GM12878 (cell line): ENCODE data around the gene TFB1M.

Experiments used
- BCL11A ChIP-seq: IDR thresholded peaks from 2 replicates; pipeline ENCODE4 v1.6.1; 2011; ENCODE audit warnings: low read depth, low read length
- EP300 ChIP-seq, 2 experiments: fragments of 150-350 bp in 1 of 2; IDR thresholded peaks; 2 replicates each; pipeline ENCODE4 v1.6.1; 2011 to 2012; ENCODE audit warnings: low read depth in 2 of 2, low read length in 2 of 2, borderline replicate concordance in 1 of 2, improper control_type of control experiment in 1 of 2, inconsistent platforms in 1 of 2; ENCODE audit not compliant: control insufficient read depth in 1 of 2
- ETV6 ChIP-seq, 2 experiments: fragments of 450-650 bp in 1 of 2; IDR thresholded peaks in 1 of 2; conservative IDR thresholded peaks in 1 of 2; 2 replicates each; pipeline ENCODE4 v1.6.1; 2014; ENCODE audit warnings: antibody characterized with exemption in 1 of 2, borderline replicate concordance in 1 of 2, low read depth in 1 of 2, mild to moderate bottlenecking in 1 of 2, moderate library complexity in 1 of 2
- EZH2 ChIP-seq: IDR thresholded peaks from 2 replicates; pipeline ENCODE4 v1.6.1; 2012; ENCODE audit warnings: low read depth, mild to moderate bottlenecking, control low read depth, inconsistent platforms, low read length, borderline replicate concordance; ENCODE audit not compliant: control insufficient read depth
- KDM1A ChIP-seq: fragments of 200-600 bp; sonication (generic); IDR thresholded peaks from 2 replicates; pipeline ENCODE4 v1.6.1; 2016; ENCODE audit warnings: borderline replicate concordance
- NR2C2 ChIP-seq: IDR thresholded peaks from 2 replicates; pipeline ENCODE4 v1.6.1; 2011; ENCODE audit warnings: borderline replicate concordance, low read depth; ENCODE audit not compliant: control insufficient read depth, insufficient read length
- POLR2A ChIP-seq: IDR thresholded peaks from 2 replicates; pipeline ENCODE4 v1.6.1; 2011; ENCODE audit warnings: low read depth, mild to moderate bottlenecking, low read length
- POU2F2 ChIP-seq: IDR thresholded peaks from 3 replicates; pipeline ENCODE4 v1.6.1; 2011; ENCODE audit warnings: low read depth, mild to moderate bottlenecking, low read length, borderline replicate concordance
- RAD21 ChIP-seq: IDR thresholded peaks from 2 replicates; pipeline ENCODE4 v1.6.1; 2011; ENCODE audit warnings: mild to moderate bottlenecking, low read depth, low read length, moderate library complexity; ENCODE audit not compliant: insufficient read depth
- RAD51 ChIP-seq: fragments of 450-650 bp; IDR thresholded peaks from 2 replicates; pipeline ENCODE4 v1.6.1; 2016; ENCODE audit warnings: moderate library complexity, mild to moderate bottlenecking, inconsistent platforms
- SMC3 ChIP-seq: IDR thresholded peaks from 2 replicates; pipeline ENCODE4 v1.6.1; 2011; ENCODE audit warnings: low read length, improper control_type of control experiment, borderline replicate concordance
- ZSCAN29 ChIP-seq: fragments of 450-650 bp; IDR thresholded peaks from 2 replicates; pipeline ENCODE4 v1.6.1; 2017; ENCODE audit warnings: mild to moderate bottlenecking, moderate library complexity

- TF ChIP-seq POU2F2 (no peak), ZSCAN29 (no peak), ETV6 (conservative IDR thresholded peaks at IDR 0.05 in 1 of 2, IDR thresholded peaks at IDR 0.05 in 1 of 2; ENCODE audit: borderline replicate concordance in 1 of 2, low read depth in 1 of 2) (no peak), BCL11A (no peak), RAD51 (no peak), EZH2 (no peak), POLR2A (no peak), KDM1A (no peak), SMC3 (no peak), RAD21 (no peak), EP300 (IDR thresholded peaks at IDR 0.05; ENCODE audit: borderline replicate concordance in 1 of 2, control insufficient read depth in 1 of 2, low read depth in 2 of 2, low read length in 2 of 2) (no peak), NR2C2 (no peak)
These were observed 66.7 kb downstream of the TFB1M start for GRCh38 chr6:155247618-155248007.
